Adrenal gland (tissue), 12 donors: ENCODE results near the gene LYPD6B. TPM values are rescaled to one million over a fixed set of nuclear protein-coding genes. Genes with fewer than 3 reads are reported as not detected.
A peak's percentile ranks its signal among the peaks of the same experiment; 100 is the strongest.

Source experiments
- DNase-seq, 7 donors: peaks; one replicate each; pipeline ENCODE4 v3.0.0-alpha.2; 2019 to 2020
- H3K27ac ChIP-seq, 5 donors: fragments of 200-600 bp; sonication (generic) in 4 of 5; 1 replicate in 3 of 5; 2 replicates in 2 of 5; pipeline versions ENCODE4 v1.5.1 to v1.8.0; 2016 to 2020; ENCODE audit warnings: mild to moderate bottlenecking in 1 of 5
- H3K27me3 ChIP-seq: fragments of 200-600 bp; 2 replicates; pipeline ENCODE4 v1.8.0; 2021
- H3K36me3 ChIP-seq, 2 donors: fragments of 200-600 bp; replicated peaks in 1 of 2; 1 replicate in 1 of 2; 2 replicates in 1 of 2; pipeline versions ENCODE4 v1.5.1 to v1.8.0; 2018 to 2022
- H3K4me1 ChIP-seq, 2 donors: fragments of 200-600 bp; replicated peaks in 1 of 2; 1 replicate in 1 of 2; 2 replicates in 1 of 2; pipeline versions ENCODE4 v1.5.1 to v1.8.0; 2018 to 2021
- H3K4me3 ChIP-seq, 4 donors: fragments of 200-600 bp; sonication (generic) in 3 of 4; one replicate each; pipeline ENCODE4 v1.5.1; 2016 to 2018
- H3K9me3 ChIP-seq, 3 donors: fragments of 200-600 bp; sonication (generic) in 1 of 3; replicated peaks in 1 of 3; 1 replicate in 2 of 3; 2 replicates in 1 of 3; pipeline versions ENCODE4 v1.5.1 to v1.8.0; 2016 to 2021
- CTCF ChIP-seq, 6 experiments: fragments of 450-650 bp in 4 of 6; fragments of 200-600 bp in 2 of 6; sonication (generic) in 1 of 6; IDR thresholded peaks; 1 replicate in 5 of 6; 2 replicates in 1 of 6; pipeline versions ENCODE4 v1.5.1 to v1.8.0; 2016 to 2021; ENCODE audit warnings: antibody characterized with exemption in 6 of 6, mild to moderate bottlenecking in 2 of 6, moderate library complexity in 1 of 6
- POLR2A ChIP-seq, 2 donors: fragments of 450-650 bp; IDR thresholded peaks; one replicate each; pipeline ENCODE4 v1.6.1; 2017; ENCODE audit warnings: antibody characterized with exemption in 2 of 2, mild to moderate bottlenecking in 2 of 2, moderate library complexity in 1 of 2
- WGBS, 4 donors: extraction: QIAGEN DNeasy Blood & Tissue Kit in 2 of 4; methylation state at CpG; one replicate each; pipeline versions ENCODE4 v1.1.5 to v1.1.7; 2013 to 2017; 5-methylcytosine and 5-hydroxymethylcytosine counted together
- intact Hi-C, 2 donors: fragments of 100-400 bp; cut with DNase I; formaldehyde crosslinking; loops; one replicate each; pipeline versions ENCODE4 v1.14.1 to v1.15.0; 2022 to 2023
- polyA plus RNA-seq, 3 donors: library from polyadenylated mRNA; stranded (reverse); fragments of 200-250 nt in 2 of 3; fragments of 350-450 nt in 1 of 3; fragmentation: Illumina TruSeq in 1 of 3; extraction: RNeasy Lipid Tissue Mini Kit (QIAGEN cat#74804) in 1 of 3; gene quantifications; one replicate each; pipeline ENCODE4 v1.2.3, GENCODE V29; 2013 to 2014
- total RNA-seq, 9 donors: library from RNA; depleted of rRNA in 4 of 9; stranded (reverse); fragments of >200 nt in 4 of 9; fragments of 120-200 nt in 1 of 9; fragmentation: NEBNext Ultra II Directional in 1 of 9; extraction: Animal tissue kit (Norgen Biotek cat#: 25700) in 1 of 9; gene quantifications; one replicate each; pipeline versions ENCODE4 v1.1.0 to v1.2.4, GENCODE V29; 2013 to 2023
- donor health status: healthy with polysubstance abuse.
- donor health status: Bipolar disorder and iron deficiency.
- donor health status: DM: yes; HTN: yes; CAD: no.
- donor health status: DM: no; HTN: no; CAD: no.
- donor health status: DM: no; HTN: no; CAD: no.
- donor health status: DM: yes; HTN: yes; CAD: no.

LYPD6B gene
- total and polyA plus RNA-seq, 12 donors = 0.15 to 0.98 (median 0.50) TPM; not detected in 2

GRCh38 chr2:149180226-149180875 is 141.9 kb downstream of the LYPD6B start:
- TF ChIP-seq POLR2A (IDR thresholded peaks at IDR 0.05) (no peak), CTCF (IDR thresholded peaks at IDR 0.05) (no peak)
- Histone ChIP-seq H3K27ac (no peak overlapping the region), H3K4me3 (no peak overlapping the region), H3K36me3 (no peaks in the 10 kb centered on the region), H3K4me1 (no peaks in the 10 kb centered on the region), H3K27me3 (no peaks in the 10 kb centered on the region), H3K9me3 (no peaks in the 10 kb centered on the region)
- no peak for DNase-seq
- 76 to 87% (median 81%) methylated on average over 9 of the region's 9 CpGs for WGBS, 4 donors
- intact Hi-C loops = no loop called here

GRCh38 chr2:149183187-149183586 is 144.7 kb downstream of the LYPD6B start:
- intact Hi-C loops = no loop called here
- 90 to 100% (median 94%) methylated on average over 1 of the region's 1 CpG for WGBS, 4 donors
- no peak for TF ChIP-seq POLR2A (IDR thresholded peaks at IDR 0.05)
- no peak for TF ChIP-seq CTCF (IDR thresholded peaks at IDR 0.05)

GRCh38 chr2:149184991-149185390 is 146.5 kb downstream of the LYPD6B start:
- H3K9me3 ChIP-seq = no peaks in the 10 kb centered on the region
- no peak for TF ChIP-seq POLR2A (IDR thresholded peaks at IDR 0.05)
- no peak for TF ChIP-seq CTCF (IDR thresholded peaks at IDR 0.05)
- no peak overlapping the region for H3K27ac ChIP-seq
- peak in 1 of 7 donors; percentile 7 for DNase-seq
- H3K36me3 ChIP-seq = no peaks in the 10 kb centered on the region
- intact Hi-C loops = no loop called here
- H3K27me3 ChIP-seq = no peaks in the 10 kb centered on the region
- H3K4me3 ChIP-seq = no peak overlapping the region
- 88 to 93% (median 90%) methylated on average over 2 of the region's 2 CpGs for WGBS, 4 donors
- H3K4me1 ChIP-seq = no peaks in the 10 kb centered on the region

More at GRCh38 chr2:149183187-149183586, 144.7 kb downstream of the LYPD6B start:
- H3K27me3 ChIP-seq = no peaks in the 10 kb centered on the region
- no peak overlapping the region for H3K4me3 ChIP-seq
- no peak overlapping the region for H3K27ac ChIP-seq
- no peaks in the 10 kb centered on the region for H3K36me3 ChIP-seq
- no peaks in the 10 kb centered on the region for H3K9me3 ChIP-seq
- no peak for DNase-seq
- no peaks in the 10 kb centered on the region for H3K4me1 ChIP-seq

DNA sequence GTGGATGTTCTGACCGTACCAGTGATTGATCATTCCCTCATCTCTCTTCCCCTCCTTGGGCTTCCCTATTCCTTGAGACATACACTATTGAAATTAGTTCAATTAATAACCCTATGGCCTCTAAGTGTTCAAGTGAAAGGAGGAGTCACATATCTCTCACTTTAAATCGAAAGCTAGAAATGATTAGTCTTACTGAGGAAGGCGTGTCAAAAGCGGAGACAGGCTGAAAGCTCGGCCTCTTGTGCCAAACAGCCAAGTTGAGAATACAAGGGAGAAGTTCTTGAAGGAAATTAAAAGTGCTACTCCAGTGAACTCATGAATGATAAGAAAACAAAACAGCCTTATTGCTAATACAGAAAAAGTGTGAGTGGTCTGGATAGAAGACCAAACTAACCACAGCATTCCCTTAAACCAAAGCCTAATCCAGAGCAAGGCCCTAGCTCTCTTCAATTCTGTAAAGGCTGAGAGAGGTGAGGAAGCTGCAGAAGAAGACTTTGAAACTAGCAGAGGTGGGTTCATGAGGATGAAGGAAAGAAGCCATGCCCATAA is 147.5 kb downstream of the LYPD6B start:
- Histone ChIP-seq H3K4me3 (no peak overlapping the region), H3K27ac (no peak overlapping the region), H3K9me3 (no peaks in the 10 kb centered on the region), H3K4me1 (no peaks in the 10 kb centered on the region), H3K36me3 (no peaks in the 10 kb centered on the region), H3K27me3 (no peaks in the 10 kb centered on the region)
- TF ChIP-seq CTCF (IDR thresholded peaks at IDR 0.05) (no peak), POLR2A (IDR thresholded peaks at IDR 0.05) (no peak)
- intact Hi-C loops = no loop called here
- 91 to 94% (median 91%) methylated on average over 5 of the region's 5 CpGs for WGBS, 4 donors
- no peak for DNase-seq
